B cell (primary cell): ENCODE data around the gene CACNA2D3. TPM values are rescaled to one million over a fixed set of nuclear protein-coding genes. Genes with fewer than 3 reads are reported as not detected.

Experiments
- ATAC-seq: fragments of 200-7000 bp; cut with Tn5 transposase; one replicate; pipeline ENCODE4 v1.10.0; 2021; ENCODE audit warnings: low read depth, mild to moderate bottlenecking, moderate number of reproducible peaks, moderate library complexity
- CTCF ChIA-PET: fragments of 350-600 bp; sonication (Branson Sonifier 250); formaldehyde crosslinking; loops from one replicate; lab custom pipeline; 2021; ENCODE audit warnings: antibody characterized with exemption, inconsistent platforms; lab: Charles Lee
- POLR2A ChIA-PET: fragments of 350-600 bp; sonication (Branson Sonifier 250); formaldehyde crosslinking; loops from one replicate; lab custom pipeline; 2021; ENCODE audit warnings: antibody characterized with exemption; lab: Charles Lee
- DNase-seq: peaks from one replicate; pipeline ENCODE4 v3.0.0; 2013
- H2AFZ ChIP-seq: 2 replicates; pipeline ENCODE4 v1.6.1; 2012; ENCODE audit warnings: mild to moderate bottlenecking, low read depth, low read length; ENCODE audit not compliant: insufficient read depth, poor library complexity, severe bottlenecking
- H3K27ac ChIP-seq, 2 donors: 1 replicate in 1 of 2; 2 replicates in 1 of 2; pipeline ENCODE4 v1.5.1; 2012 to 2013; ENCODE audit warnings: low read length in 2 of 2, mild to moderate bottlenecking in 2 of 2, moderate library complexity in 1 of 2
- H3K27me3 ChIP-seq, 4 experiments: fragments of 200-600 bp in 1 of 4; sonication (generic) in 1 of 4; replicated peaks in 1 of 4; 1 replicate in 2 of 4; 2 replicates in 2 of 4; pipeline versions ENCODE4 v1.6.1 to v1.7.0; 2013 to 2016; ENCODE audit warnings: low read length in 3 of 4, mild to moderate bottlenecking in 2 of 4, mixed read lengths in 1 of 4, moderate library complexity in 1 of 4; ENCODE audit not compliant: insufficient read depth in 4 of 4, control insufficient read depth in 3 of 4; ENCODE audit errors: control extremely low read depth in 1 of 4
- H3K36me3 ChIP-seq, 2 experiments: replicated peaks in 1 of 2; 1 replicate in 1 of 2; 2 replicates in 1 of 2; pipeline versions ENCODE4 v1.6.1 to v1.7.1; 2013; ENCODE audit warnings: low read length in 1 of 2; ENCODE audit not compliant: insufficient read depth in 2 of 2, control insufficient read depth in 1 of 2; ENCODE audit errors: control extremely low read depth in 1 of 2, extremely low read depth in 1 of 2
- H3K4me1 ChIP-seq, 2 donors: fragments of 200-600 bp in 1 of 2; sonication (generic) in 1 of 2; 1 replicate in 1 of 2; 2 replicates in 1 of 2; pipeline versions ENCODE4 v1.5.1 to v1.6.1; 2013 to 2017; ENCODE audit warnings: low read length in 2 of 2; ENCODE audit not compliant: control insufficient read depth in 2 of 2, insufficient read depth in 2 of 2
- H3K4me2 ChIP-seq: replicated peaks from 2 replicates; pipeline ENCODE3; 2012; ENCODE audit warnings: mild to moderate bottlenecking, low read depth, low read length; ENCODE audit not compliant: poor library complexity, severe bottlenecking
- H3K4me3 ChIP-seq, 5 experiments: fragments of 200-600 bp in 1 of 5; sonication (generic) in 1 of 5; 1 replicate in 3 of 5; 2 replicates in 2 of 5; pipeline versions ENCODE4 v1.5.1 to v1.7.0; 2011 to 2016; ENCODE audit warnings: low read length in 4 of 5, mild to moderate bottlenecking in 4 of 5, low read depth in 2 of 5, control low read depth in 1 of 5, moderate library complexity in 1 of 5; ENCODE audit not compliant: insufficient read depth in 1 of 5; ENCODE audit errors: control extremely low read depth in 1 of 5, extremely low read depth in 1 of 5
- H3K79me2 ChIP-seq: fragments of 200-600 bp; sonication (generic); one replicate; pipeline ENCODE4 v1.6.0; 2016; ENCODE audit warnings: low read length; ENCODE audit not compliant: control insufficient read depth, insufficient read depth
- H3K9ac ChIP-seq: fragments of 200-600 bp; sonication (generic); 2 replicates; pipeline ENCODE4 v1.6.1; 2017; ENCODE audit warnings: mild to moderate bottlenecking, low read length, moderate library complexity
- H3K9me3 ChIP-seq, 3 donors: one replicate each; pipeline versions ENCODE4 v1.6.1 to v1.7.1; 2013; ENCODE audit warnings: low read length in 2 of 3; ENCODE audit not compliant: control insufficient read depth in 2 of 3, insufficient read depth in 1 of 3; ENCODE audit errors: control extremely low read depth in 1 of 3
- H4K20me1 ChIP-seq: 2 replicates; pipeline ENCODE4 v1.6.0; 2012; ENCODE audit warnings: mild to moderate bottlenecking, low read length; ENCODE audit not compliant: insufficient read depth, control insufficient read depth, poor library complexity, severe bottlenecking
- H3K27ac Mint-ChIP-seq: one replicate; pipeline ENCODE4 v1.8.0; 2021; ENCODE audit warnings: mixed read lengths
- H3K27me3 Mint-ChIP-seq: one replicate; pipeline ENCODE4 v1.8.0; 2021; ENCODE audit warnings: mixed read lengths
- H3K4me1 Mint-ChIP-seq: one replicate; pipeline ENCODE4 v1.8.0; 2021; ENCODE audit warnings: mixed read lengths
- H3K4me3 Mint-ChIP-seq: one replicate; pipeline ENCODE4 v1.8.0; 2021; ENCODE audit warnings: mixed read lengths
- H3K9me3 Mint-ChIP-seq: one replicate; pipeline ENCODE4 v1.8.0; 2022; ENCODE audit warnings: mixed read lengths; ENCODE audit not compliant: insufficient read depth
- CTCF ChIP-seq: fragments of 200-600 bp; IDR thresholded peaks from one replicate; pipeline ENCODE4 v1.8.0; 2022; ENCODE audit warnings: antibody characterized with exemption, mild to moderate bottlenecking
- EZH2 ChIP-seq: IDR thresholded peaks from 2 replicates; pipeline ENCODE4 v1.6.1; 2012; ENCODE audit warnings: borderline replicate concordance, low read depth, mild to moderate bottlenecking, moderate library complexity, low read length; ENCODE audit not compliant: insufficient read depth, poor library complexity, severe bottlenecking
- WGBS: methylation state at CpG from one replicate; pipeline ENCODE4 v1.1.5; 2013; ENCODE audit warnings: missing lambda C conversion rate; ENCODE audit not compliant: insufficient coverage; 5-methylcytosine and 5-hydroxymethylcytosine counted together
- intact Hi-C: fragments of 100-400 bp; cut with micrococcal nuclease; formaldehyde crosslinking; loops from one replicate; pipeline ENCODE4 v1.10.0; 2022
- polyA plus RNA-seq: library from polyadenylated mRNA; depleted of rRNA; stranded (reverse); fragments of >200 nt; gene quantifications from 2 replicates; pipeline ENCODE4 v1.2.3, GENCODE V29; 2012
- total RNA-seq, 2 donors: library from RNA; stranded (reverse); fragments of 120-200 nt in 1 of 2; gene quantifications; 1 replicate in 1 of 2; 2 replicates in 1 of 2; pipeline versions ENCODE4 v1.2.3 to v1.2.4, GENCODE V29; 2013 to 2022

Gene CACNA2D3
- total and polyA plus RNA-seq, 2 donors (not counting 1 experiment from before 2014, with no cell fraction given), result not detected

- intact Hi-C loops, result no loop called here
- ChIA-PET POLR2A (no interaction called here), CTCF (no interaction called here)
- H3K9me3 ChIP-seq, result peaks cover 0 to 7% (median 1%) of the 10 kb centered on the region in 3 donors
- H3K79me2 ChIP-seq, result no peaks in the 10 kb centered on the region
- H4K20me1 ChIP-seq, result no peaks in the 10 kb centered on the region
- H3K4me3 ChIP-seq, result no peak overlapping the region
- no peak overlapping the region for H3K27ac ChIP-seq
- DNase-seq (no peak), ATAC-seq (no peak)
- H3K4me1 Mint-ChIP-seq, result no peaks in the 10 kb centered on the region
- H3K4me3 Mint-ChIP-seq, result no peak overlapping the region
- H3K9me3 Mint-ChIP-seq, result no peaks in the 10 kb centered on the region
- H3K27ac Mint-ChIP-seq, result no peak overlapping the region
- 82% methylated on average over 3 of the region's 8 CpGs for WGBS
- no peaks in the 10 kb centered on the region for H3K4me1 ChIP-seq
- no peaks in the 10 kb centered on the region for H3K27me3 Mint-ChIP-seq
- no peak overlapping the region for H3K4me2 ChIP-seq
- no peaks in the 10 kb centered on the region for H3K27me3 ChIP-seq
- H2AFZ ChIP-seq, result no peak overlapping the region
- H3K9ac ChIP-seq, result no peak overlapping the region
- no peaks in the 10 kb centered on the region for H3K36me3 ChIP-seq
- TF ChIP-seq CTCF (no peak), EZH2 (no peak)
Observed at GRCh38 chr3:54243960-54244682, 121.8 kb downstream of the CACNA2D3 start.

- Histone ChIP-seq H3K36me3 (no peaks in the 10 kb centered on the region), H3K4me2 (no peak overlapping the region), H3K9ac (no peak overlapping the region), H3K4me3 (no peak overlapping the region), H3K79me2 (no peaks in the 10 kb centered on the region), H2AFZ (no peak overlapping the region), H3K27me3 (no peaks in the 10 kb centered on the region), H3K4me1 (no peaks in the 10 kb centered on the region), H4K20me1 (no peaks in the 10 kb centered on the region), H3K27ac (no peak overlapping the region), H3K9me3 (peaks cover 0 to 1% (median 0%) of the 10 kb centered on the region in 3 donors)
- H3K27me3 Mint-ChIP-seq, result no peaks in the 10 kb centered on the region
- DNase-seq, result no peak
- ATAC-seq, result no peak
- no peak overlapping the region for H3K4me3 Mint-ChIP-seq
- H3K27ac Mint-ChIP-seq, result no peak overlapping the region
- WGBS, result no CpG with 5 or more reads among the region's 3 CpGs
- CTCF ChIA-PET, result no interaction called here
- H3K4me1 Mint-ChIP-seq, result no peaks in the 10 kb centered on the region
- TF ChIP-seq CTCF (no peak), EZH2 (no peak)
- no peaks in the 10 kb centered on the region for H3K9me3 Mint-ChIP-seq
- POLR2A ChIA-PET, result no interaction called here
- intact Hi-C loops, result no loop called here
Observed at GRCh38 chr3:54251705-54252104, 129.4 kb downstream of the CACNA2D3 start.
